Left lung (tissue), 10 donors: Measurements from ENCODE around the gene MYBPHL. TPM values are rescaled to one million over a fixed set of nuclear protein-coding genes. Genes with fewer than 3 reads are reported as not detected.
A peak's percentile ranks its signal among the peaks of the same experiment; 100 is the strongest.
"Not testable (repeated sequence)": the region's sequence is repeated elsewhere in the genome, so short reads cannot be mapped to it uniquely, and the experiment has no call there.

Experiments
- ATAC-seq: fragments of 200-7000 bp; cut with Tn5 transposase; one replicate; pipeline ENCODE4 v1.9.1; 2020; ENCODE audit warnings: moderate library complexity
- DNase-seq, 4 donors: peaks; one replicate each; pipeline ENCODE4 v3.0.0-alpha.2; 2013 to 2020
- H3K27ac ChIP-seq, 2 donors: fragments of 200-600 bp; sonication (generic) in 1 of 2; one replicate each; pipeline versions ENCODE4 v1.5.0 to v1.8.0; 2020 to 2021
- H3K27me3 ChIP-seq, 2 donors: fragments of 200-600 bp; sonication (generic) in 1 of 2; one replicate each; pipeline versions ENCODE4 v1.5.0 to v1.8.0; 2020 to 2021
- H3K36me3 ChIP-seq, 2 donors: fragments of 200-600 bp; sonication (generic) in 1 of 2; one replicate each; pipeline versions ENCODE4 v1.5.0 to v1.8.0; 2020 to 2021
- H3K4me1 ChIP-seq, 2 donors: fragments of 200-600 bp; one replicate each; pipeline ENCODE4 v1.8.0; 2021
- H3K4me3 ChIP-seq, 2 donors: fragments of 200-600 bp; sonication (generic) in 1 of 2; one replicate each; pipeline versions ENCODE4 v1.5.0 to v1.8.0; 2020 to 2021; ENCODE audit warnings: mild to moderate bottlenecking in 1 of 2
- H3K9me3 ChIP-seq, 2 donors: fragments of 200-600 bp; sonication (generic) in 1 of 2; one replicate each; pipeline versions ENCODE4 v1.5.0 to v1.8.0; 2020 to 2021
- intact Hi-C, 2 donors: fragments of 100-400 bp; cut with DNase I; formaldehyde crosslinking; loops; one replicate each; pipeline versions ENCODE4 v1.11.2 to v1.14.2; 2022
- polyA plus RNA-seq, 6 donors: library from polyadenylated mRNA; unstranded; fragments of 120-200 nt; gene quantifications; one replicate each; pipeline ENCODE4 v1.2.1, GENCODE V29; 2013; ENCODE audit not compliant: insufficient read length in 6 of 6
- total RNA-seq, 2 donors: library from RNA; stranded (reverse); fragmentation: NEBNext Ultra II Directional; extraction: Animal tissue kit (Norgen Biotek cat#: 25700); gene quantifications; one replicate each; pipeline ENCODE4 v1.2.1, GENCODE V29; 2021
- TF ChIP-seq, protein P1 (sequence below), 2 donors: fragments of 200-600 bp; sonication (generic) in 1 of 2; IDR thresholded peaks; one replicate each; pipeline versions ENCODE4 v1.5.0 to v1.8.0; 2021; ENCODE audit warnings: antibody characterized with exemption in 2 of 2
- donor health status: DM: no; HTN: yes; CAD: no.
- donor health status: DM: no; HTN: no; CAD: no.

Gene MYBPHL
- total and polyA plus RNA-seq, 8 donors = 0.24 to 21.4 (median 0.35) TPM; not detected in 2

DNA sequence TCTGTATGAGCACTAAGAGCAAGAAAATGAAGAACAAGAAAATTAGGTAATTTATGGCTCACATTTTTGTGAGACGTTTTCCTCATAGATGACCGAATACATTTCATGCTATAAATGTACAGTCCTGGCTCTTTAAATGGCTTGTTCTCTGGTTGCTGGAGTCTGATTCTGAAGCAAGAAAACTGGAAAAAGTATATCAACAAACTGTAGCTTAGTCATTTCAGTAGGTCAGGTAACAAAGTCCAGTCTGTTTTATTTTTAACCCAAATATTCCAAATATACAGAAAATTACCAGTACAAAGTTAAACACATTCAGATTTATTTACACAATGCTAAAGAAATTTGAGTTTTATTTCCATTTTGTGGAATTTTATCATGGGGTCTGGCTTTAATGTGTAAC is 2.5 kb upstream of the MYBPHL start:
- intact Hi-C loops = no loop called here
- Histone ChIP-seq H3K27ac (no peak overlapping the region), H3K9me3 (no peaks in the 10 kb centered on the region), H3K4me1 (peaks cover 9 to 22% of the 10 kb centered on the region in 2 donors), H3K4me3 (no peak overlapping the region), H3K27me3 (no peaks in the 10 kb centered on the region), H3K36me3 (peaks cover 0 to 39% of the 10 kb centered on the region in 2 donors)
- no peak for ATAC-seq
- no peak for DNase-seq
- TF ChIP-seq, protein P1, sequence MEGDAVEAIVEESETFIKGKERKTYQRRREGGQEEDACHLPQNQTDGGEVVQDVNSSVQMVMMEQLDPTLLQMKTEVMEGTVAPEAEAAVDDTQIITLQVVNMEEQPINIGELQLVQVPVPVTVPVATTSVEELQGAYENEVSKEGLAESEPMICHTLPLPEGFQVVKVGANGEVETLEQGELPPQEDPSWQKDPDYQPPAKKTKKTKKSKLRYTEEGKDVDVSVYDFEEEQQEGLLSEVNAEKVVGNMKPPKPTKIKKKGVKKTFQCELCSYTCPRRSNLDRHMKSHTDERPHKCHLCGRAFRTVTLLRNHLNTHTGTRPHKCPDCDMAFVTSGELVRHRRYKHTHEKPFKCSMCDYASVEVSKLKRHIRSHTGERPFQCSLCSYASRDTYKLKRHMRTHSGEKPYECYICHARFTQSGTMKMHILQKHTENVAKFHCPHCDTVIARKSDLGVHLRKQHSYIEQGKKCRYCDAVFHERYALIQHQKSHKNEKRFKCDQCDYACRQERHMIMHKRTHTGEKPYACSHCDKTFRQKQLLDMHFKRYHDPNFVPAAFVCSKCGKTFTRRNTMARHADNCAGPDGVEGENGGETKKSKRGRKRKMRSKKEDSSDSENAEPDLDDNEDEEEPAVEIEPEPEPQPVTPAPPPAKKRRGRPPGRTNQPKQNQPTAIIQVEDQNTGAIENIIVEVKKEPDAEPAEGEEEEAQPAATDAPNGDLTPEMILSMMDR (IDR thresholded peaks at IDR 0.05) = no peak

DNA sequence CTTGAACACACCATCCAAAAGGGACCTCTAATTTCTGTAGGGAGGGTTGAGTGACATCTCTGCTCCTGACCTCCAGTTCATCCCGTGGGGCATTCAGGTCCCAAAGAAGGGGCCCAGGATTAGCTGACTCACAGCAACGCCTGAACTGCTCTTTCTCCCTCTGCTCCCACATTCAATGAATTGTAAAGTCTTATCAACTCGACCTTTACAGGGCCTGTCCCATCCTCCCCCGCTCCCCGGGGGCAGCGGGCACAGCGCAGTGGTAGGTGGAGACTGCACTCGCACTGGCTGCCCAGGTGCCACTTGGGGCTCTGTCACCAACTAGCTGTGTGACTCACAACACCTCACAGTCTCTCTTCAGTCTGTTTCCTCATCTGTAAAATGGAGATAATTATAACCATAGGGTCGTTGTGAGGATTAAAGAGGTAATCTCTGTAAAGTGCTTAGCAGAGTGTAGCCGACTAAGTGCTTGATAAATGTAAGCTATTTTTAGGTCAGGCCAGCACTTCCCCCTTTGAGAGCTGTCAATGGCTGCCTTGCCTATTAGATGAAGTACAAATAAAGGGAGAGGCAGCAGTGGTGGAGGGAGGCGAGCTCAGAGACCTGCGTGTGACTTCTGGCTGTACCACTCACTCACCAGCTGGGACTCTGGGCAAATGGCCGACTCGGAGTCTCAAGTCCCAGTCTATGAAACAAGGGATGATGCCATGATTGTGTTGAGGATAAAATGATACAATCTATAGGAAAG is 637 bp upstream of the MYBPHL start:
- peak; percentile 89 for ATAC-seq

DNA sequence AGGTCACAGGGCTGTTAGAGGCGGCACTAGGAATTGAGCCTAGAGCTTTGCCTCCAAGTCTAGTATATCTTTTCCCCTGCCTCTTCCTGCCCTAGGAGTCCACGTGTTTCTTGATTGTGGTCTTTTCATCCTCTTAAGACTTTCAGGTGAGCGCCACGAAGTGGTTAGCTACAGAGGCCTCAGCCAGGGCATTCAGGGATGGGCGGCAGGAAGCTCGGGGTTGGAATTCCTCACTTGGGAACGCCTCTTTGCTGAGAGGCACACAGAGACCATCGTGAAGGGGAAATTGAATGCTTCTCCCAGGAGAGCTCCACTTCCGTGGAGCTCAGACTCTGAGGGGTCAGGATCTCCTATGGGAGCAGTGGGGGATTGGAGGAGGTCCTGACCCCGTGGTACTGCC is 820 bp downstream of the MYBPHL start:
- H3K27ac ChIP-seq = peak overlapping the region; percentile 42 to 63
- H3K9me3 ChIP-seq = not testable (repeated sequence)
- DNase-seq = peak in 1 of 4 donors; percentile 66

More for the DNA sequence above, 637 bp upstream of the MYBPHL start:
- TF ChIP-seq, protein P1 (IDR thresholded peaks at IDR 0.05) = no peak
- Histone ChIP-seq H3K4me3 (no peak overlapping the region), H3K27me3 (no peaks in the 10 kb centered on the region), H3K36me3 (peaks cover 0 to 21% of the 10 kb centered on the region in 2 donors), H3K9me3 (no peaks in the 10 kb centered on the region), H3K4me1 (peaks cover 5 to 18% of the 10 kb centered on the region in 2 donors), H3K27ac (peak overlapping the region; percentile 38 to 63)
- intact Hi-C loops = no loop called here
- DNase-seq = peak in 2 of 4 donors; percentile 37 to 75

DNA sequence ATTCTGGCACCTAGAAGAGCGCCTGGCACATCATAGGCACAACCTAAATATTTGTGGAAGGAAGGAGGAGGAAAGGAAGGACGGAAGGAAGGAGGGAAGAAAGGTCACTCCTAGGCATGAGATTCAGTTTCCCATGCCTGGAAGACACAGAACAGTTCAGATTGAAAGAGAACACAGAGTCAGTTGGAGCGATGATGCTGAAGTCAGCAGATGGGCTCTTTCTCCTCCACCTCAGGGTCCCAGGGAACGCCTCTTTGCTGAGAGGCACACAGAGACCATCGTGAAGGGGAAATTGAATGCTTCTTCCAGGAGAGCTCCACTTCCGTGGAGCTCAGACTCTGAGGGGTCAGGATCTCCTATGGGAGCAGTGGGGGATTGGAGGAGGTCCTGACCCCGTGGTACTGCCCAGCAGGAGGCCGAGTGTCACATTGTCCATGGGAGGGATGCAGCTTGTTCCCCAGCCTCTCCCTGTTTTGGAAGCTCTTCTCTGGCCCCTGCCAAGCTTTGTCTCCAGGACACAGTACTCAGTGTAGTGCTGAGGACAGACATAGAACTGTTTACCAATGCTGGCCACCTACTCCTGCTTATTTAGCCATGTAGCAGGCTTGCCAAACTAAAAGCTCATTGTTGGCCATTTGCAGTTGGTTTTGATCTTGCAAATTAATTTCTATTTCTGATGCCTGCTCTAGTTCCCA is 2.4 kb downstream of the MYBPHL start:
- Histone ChIP-seq H3K27ac (no peak overlapping the region), H3K36me3 (no peaks in the 10 kb centered on the region), H3K9me3 (no peaks in the 10 kb centered on the region), H3K27me3 (no peaks in the 10 kb centered on the region), H3K4me3 (no peak overlapping the region), H3K4me1 (peaks cover 13 to 30% of the 10 kb centered on the region in 2 donors)
- TF ChIP-seq, protein P1 (IDR thresholded peaks at IDR 0.05) = no peak
- ATAC-seq (no peak), DNase-seq (peak in 2 of 4 donors; percentile 45 to 74)
- intact Hi-C loops = no loop called here

More for the DNA sequence above, 820 bp downstream of the MYBPHL start:
- H3K36me3 ChIP-seq, H3K4me3 ChIP-seq, intact Hi-C loops, H3K27me3 ChIP-seq: not testable (repeated sequence)
- H3K4me1 ChIP-seq = peaks cover 5 to 18% of the 10 kb centered on the region in 2 donors
- peak; percentile 64 for ATAC-seq

DNA sequence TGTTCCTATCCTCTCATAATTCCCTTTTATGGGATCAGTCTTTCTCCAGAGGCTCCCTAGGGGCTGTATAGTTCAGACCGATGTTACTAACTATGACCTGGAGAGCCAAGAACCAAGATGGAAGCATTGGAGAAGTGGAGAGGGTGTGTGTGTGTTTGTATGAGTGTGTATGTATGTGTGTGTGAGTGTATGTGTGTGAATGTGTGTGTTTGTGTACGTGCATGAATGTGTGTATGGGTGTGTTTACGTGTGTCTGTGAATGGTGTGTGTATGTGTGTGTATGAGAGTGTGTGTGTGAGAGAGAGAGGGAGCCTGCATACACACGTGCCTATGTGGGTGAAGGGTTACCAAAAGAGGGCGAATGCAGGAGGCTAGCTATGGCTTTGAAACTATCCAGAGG is 4.9 kb downstream of the MYBPHL start:
- TF ChIP-seq, protein P1 (IDR thresholded peaks at IDR 0.05) = no peak
- peaks cover 17 to 25% of the 10 kb centered on the region in 2 donors for H3K4me1 ChIP-seq
- intact Hi-C loops = no loop called here
- no peak for ATAC-seq
- DNase-seq = no peak
- no peak overlapping the region for H3K4me3 ChIP-seq
- no peaks in the 10 kb centered on the region for H3K27me3 ChIP-seq
- no peaks in the 10 kb centered on the region for H3K36me3 ChIP-seq
- no peaks in the 10 kb centered on the region for H3K9me3 ChIP-seq
- no peak overlapping the region for H3K27ac ChIP-seq
